Colonic mucosa (tissue), 4 donors: ENCODE measurements around the gene AXIN1. TPM values are rescaled to one million over a fixed set of nuclear protein-coding genes. Genes with fewer than 3 reads are reported as not detected.

Experiments used
- DNase-seq: peaks from one replicate; pipeline ENCODE4 v3.0.0-alpha.2; 2020
- H3K27ac ChIP-seq: fragments of 200-600 bp; one replicate; pipeline ENCODE4 v1.8.0; 2021
- H3K27me3 ChIP-seq: fragments of 200-600 bp; one replicate; pipeline ENCODE4 v1.8.0; 2021
- H3K36me3 ChIP-seq: fragments of 200-600 bp; one replicate; pipeline ENCODE4 v1.8.0; 2021
- H3K4me1 ChIP-seq: fragments of 200-600 bp; one replicate; pipeline ENCODE4 v1.8.0; 2021; ENCODE audit warnings: mild to moderate bottlenecking
- H3K4me3 ChIP-seq: fragments of 200-600 bp; one replicate; pipeline ENCODE4 v1.8.0; 2021
- H3K9ac ChIP-seq, 2 donors: one replicate each; pipeline ENCODE4 v1.7.0; 2013; ENCODE audit warnings: control low read depth in 2 of 2, low read depth in 2 of 2, low read length in 2 of 2
- H3K9me3 ChIP-seq: fragments of 200-600 bp; one replicate; pipeline ENCODE4 v1.8.0; 2021
- CTCF ChIP-seq: fragments of 200-600 bp; IDR thresholded peaks from one replicate; pipeline ENCODE4 v1.8.0; 2022; ENCODE audit warnings: antibody characterized with exemption, mild to moderate bottlenecking
- intact Hi-C: fragments of 100-400 bp; cut with DNase I; formaldehyde crosslinking; loops from one replicate; pipeline ENCODE4 v1.14.1; 2022
- total RNA-seq, 2 donors: library from RNA; stranded (reverse); fragmentation: NEBNext Ultra II Directional in 1 of 2; extraction: Animal tissue kit (Norgen Biotek cat#: 25700) in 1 of 2; gene quantifications; one replicate each; pipeline ENCODE4 v1.2.1, GENCODE V29; 2021
- donor health status: healthy.
- donor health status: DM: no; HTN: no; CAD: no.
- donor health status: DM: no; HTN: no; CAD: no.

The AXIN1 gene
- total RNA-seq, 2 donors from 2014 or later = 33.4 to 34.3 TPM

GRCh38 chr16:356741-357140 lies 4.2 kb upstream of the AXIN1 start:
- H3K4me3 ChIP-seq = no peak overlapping the region
- no peak overlapping the region for H3K9ac ChIP-seq
- no peaks in the 10 kb centered on the region for H3K27me3 ChIP-seq
- DNase-seq = no peak
- no peaks in the 10 kb centered on the region for H3K36me3 ChIP-seq
- intact Hi-C loops = no loop called here
- H3K27ac ChIP-seq = no peak overlapping the region
- no peaks in the 10 kb centered on the region for H3K9me3 ChIP-seq
- no peaks in the 10 kb centered on the region for H3K4me1 ChIP-seq
- no peak for TF ChIP-seq CTCF

- no peak for DNase-seq
- no peaks in the 10 kb centered on the region for H3K9me3 ChIP-seq
- no peak overlapping the region for H3K9ac ChIP-seq
- no peaks in the 10 kb centered on the region for H3K36me3 ChIP-seq
- no peaks in the 10 kb centered on the region for H3K27me3 ChIP-seq
- intact Hi-C loops = no loop called here
- no peak overlapping the region for H3K27ac ChIP-seq
- no peak for TF ChIP-seq CTCF
- no peak overlapping the region for H3K4me3 ChIP-seq
- peaks cover 8% of the 10 kb centered on the region for H3K4me1 ChIP-seq
Observed at GRCh38 chr16:354971-355461, 2.5 kb upstream of the AXIN1 start.

- no peak overlapping the region for H3K4me3 ChIP-seq
Observed at GRCh38 chr16:354291-354881, 1.9 kb upstream of the AXIN1 start.

GRCh38 chr16:353404-354290 lies 1.1 kb upstream of the AXIN1 start:
- H3K27me3 ChIP-seq = no peaks in the 10 kb centered on the region
- H3K36me3 ChIP-seq = no peaks in the 10 kb centered on the region
- no peak for DNase-seq
- H3K9ac ChIP-seq = peak overlapping the region; percentile 57 to 68
- peak overlapping the region; percentile 50 for H3K27ac ChIP-seq
- no peaks in the 10 kb centered on the region for H3K9me3 ChIP-seq
- TF ChIP-seq CTCF = no peak
- intact Hi-C loops = no loop called here
- H3K4me1 ChIP-seq = peaks cover 8% of the 10 kb centered on the region
- H3K4me3 ChIP-seq = peak overlapping the region; percentile 52

More at GRCh38 chr16:354291-354881, 1.9 kb upstream of the AXIN1 start:
- no peaks in the 10 kb centered on the region for H3K9me3 ChIP-seq
- no peaks in the 10 kb centered on the region for H3K36me3 ChIP-seq
- no peak for TF ChIP-seq CTCF
- no peak overlapping the region for H3K27ac ChIP-seq
- DNase-seq = no peak
- peaks cover 8% of the 10 kb centered on the region for H3K4me1 ChIP-seq
- intact Hi-C loops = no loop called here
- peak overlapping the region in 1 of 2 donors; percentile 24 for H3K9ac ChIP-seq
- H3K27me3 ChIP-seq = no peaks in the 10 kb centered on the region

GRCh38 chr16:351804-352520 lies 561 bp downstream of the AXIN1 start:
- DNase-seq = peak; percentile 61
- Histone ChIP-seq H3K9me3 (no peaks in the 10 kb centered on the region), H3K4me1 (peaks cover 8% of the 10 kb centered on the region), H3K4me3 (peak overlapping the region; percentile 75), H3K27ac (peak overlapping the region; percentile 55), H3K36me3 (no peaks in the 10 kb centered on the region), H3K27me3 (no peaks in the 10 kb centered on the region), H3K9ac (peak overlapping the region; percentile 63 to 83)
- intact Hi-C loops = no loop called here
- TF ChIP-seq CTCF = no peak
